ENCODE data around the gene RBM20. TPM values are rescaled to one million over a fixed set of nuclear protein-coding genes. Genes with fewer than 3 reads are reported as not detected.
A peak's percentile ranks its signal among the peaks of the same experiment; 100 is the strongest.

The RBM20 gene
- total RNA-seq, 2 donors from 2014 or later, result 51.7 to 59.9 TPM

- DNase-seq (ENCODE audit: low spot score), result no peak
- no peak for TF ChIP-seq CTCF (IDR thresholded peaks at IDR 0.05)
- peaks cover 19% of the 10 kb centered on the region for H3K36me3 ChIP-seq
- H3K27ac ChIP-seq, result peak overlapping the region; percentile 73 to 83
- H3K9me3 ChIP-seq, result no peaks in the 10 kb centered on the region
- H3K27me3 ChIP-seq, result no peaks in the 10 kb centered on the region
- no peak overlapping the region for H3K4me3 ChIP-seq
- peaks cover 0 to 65% of the 10 kb centered on the region in 2 donors for H3K4me1 ChIP-seq
Observed at GRCh38 chr10:110781139-110781538, 137.0 kb downstream of the RBM20 start.

- no peak overlapping the region for H3K4me3 ChIP-seq
- H3K9me3 ChIP-seq, result no peaks in the 10 kb centered on the region
- peaks cover 0 to 67% of the 10 kb centered on the region in 2 donors for H3K4me1 ChIP-seq
- DNase-seq (ENCODE audit: low spot score), result no peak
- no peak for TF ChIP-seq CTCF (IDR thresholded peaks at IDR 0.05)
- H3K27me3 ChIP-seq, result no peaks in the 10 kb centered on the region
- H3K27ac ChIP-seq, result peak overlapping the region; percentile 73 to 83
- H3K36me3 ChIP-seq, result peaks cover 19% of the 10 kb centered on the region
Observed at GRCh38 chr10:110782616-110783015, 138.5 kb downstream of the RBM20 start.

GRCh38 chr10:110783509-110784107, 139.5 kb downstream of the RBM20 start:
- Histone ChIP-seq H3K9me3 (no peaks in the 10 kb centered on the region), H3K27ac (peak overlapping the region; percentile 77 to 80), H3K36me3 (peaks cover 19% of the 10 kb centered on the region), H3K27me3 (no peaks in the 10 kb centered on the region), H3K4me1 (peaks cover 0 to 66% of the 10 kb centered on the region in 2 donors), H3K4me3 (no peak overlapping the region)
- TF ChIP-seq CTCF (IDR thresholded peaks at IDR 0.05), result no peak
- no peak for DNase-seq (ENCODE audit: low spot score)

GRCh38 chr10:110784198-110784597, 140.1 kb downstream of the RBM20 start:
- no peak for TF ChIP-seq CTCF (IDR thresholded peaks at IDR 0.05)
- Histone ChIP-seq H3K9me3 (no peaks in the 10 kb centered on the region), H3K4me1 (peaks cover 0 to 68% of the 10 kb centered on the region in 2 donors), H3K36me3 (peaks cover 19% of the 10 kb centered on the region), H3K27ac (peak overlapping the region; percentile 77 to 80), H3K27me3 (no peaks in the 10 kb centered on the region), H3K4me3 (no peak overlapping the region)
- DNase-seq (ENCODE audit: low spot score), result no peak

GRCh38 chr10:110786172-110786571, 142.0 kb downstream of the RBM20 start:
- H3K27ac ChIP-seq, result peak overlapping the region; percentile 77 to 80
- H3K4me1 ChIP-seq, result peaks cover 0 to 66% of the 10 kb centered on the region in 2 donors
- no peak for TF ChIP-seq CTCF (IDR thresholded peaks at IDR 0.05)
- DNase-seq (ENCODE audit: low spot score), result no peak
- H3K4me3 ChIP-seq, result no peak overlapping the region
- no peaks in the 10 kb centered on the region for H3K27me3 ChIP-seq
- H3K9me3 ChIP-seq, result no peaks in the 10 kb centered on the region
- peaks cover 19% of the 10 kb centered on the region for H3K36me3 ChIP-seq
